Endometrial microvascular endothelial cells (primary cell): Measurements from ENCODE around the gene AGPS. TPM values are rescaled to one million over a fixed set of nuclear protein-coding genes. Genes with fewer than 3 reads are reported as not detected.

ENCODE experiments used
- in situ Hi-C: cut with HindIII; loops from 2 replicates; pipeline ENCODE4 v1.10.0; 2017; ENCODE audit warnings: low sequenced_read_pairs, low pct_unique_long_range_greater_than_20kb; ENCODE audit errors: inconsistent ontology term
- total RNA-seq: library from RNA; depleted of rRNA; stranded (reverse); fragments of >200 nt; gene quantifications from one replicate; pipeline ENCODE4 v1.2.3, GENCODE V29; 2015; ENCODE audit errors: inconsistent ontology term

AGPS gene
- total RNA-seq, 1 donor from 2014 or later = 67.5 TPM

- in situ Hi-C loops = no loop called here
Observed at GRCh38 chr2:177559638-177560037, 167.1 kb downstream of the AGPS start.

- in situ Hi-C loops = no loop called here
Observed at GRCh38 chr2:177568390-177568789, 175.8 kb downstream of the AGPS start.

GRCh38 chr2:177568893-177569292, 176.3 kb downstream of the AGPS start:
- in situ Hi-C loops = no loop called here

GRCh38 chr2:177572236-177572671, 179.7 kb downstream of the AGPS start:
- in situ Hi-C loops = no loop called here

- in situ Hi-C loops = no loop called here
Observed at GRCh38 chr2:177573120-177573519, 180.5 kb downstream of the AGPS start.

GRCh38 chr2:177574356-177574755, 181.8 kb downstream of the AGPS start:
- in situ Hi-C loops = no loop called here

- in situ Hi-C loops = no loop called here
Observed at GRCh38 chr2:177575358-177575757, 182.8 kb downstream of the AGPS start.

GRCh38 chr2:177577075-177577474, 184.5 kb downstream of the AGPS start:
- in situ Hi-C loops = no loop called here

GRCh38 chr2:177578454-177578853, 185.9 kb downstream of the AGPS start:
- in situ Hi-C loops = no loop called here

GRCh38 chr2:177579486-177580036, 187.0 kb downstream of the AGPS start:
- in situ Hi-C loops = no loop called here

GRCh38 chr2:177582000-177582399, 189.4 kb downstream of the AGPS start:
- in situ Hi-C loops = no loop called here

- in situ Hi-C loops = no loop called here
Observed at GRCh38 chr2:177584030-177584692, 191.6 kb downstream of the AGPS start.

GRCh38 chr2:177585234-177585863, 192.8 kb downstream of the AGPS start:
- in situ Hi-C loops = no loop called here

GRCh38 chr2:177586154-177586553, 193.6 kb downstream of the AGPS start:
- in situ Hi-C loops = no loop called here

- in situ Hi-C loops = no loop called here
Observed at GRCh38 chr2:177587371-177587770, 194.8 kb downstream of the AGPS start.

GRCh38 chr2:177588671-177589070, 196.1 kb downstream of the AGPS start:
- in situ Hi-C loops = no loop called here

- in situ Hi-C loops = no loop called here
Observed at GRCh38 chr2:177589186-177589585, 196.6 kb downstream of the AGPS start.

GRCh38 chr2:177592397-177592796, 199.8 kb downstream of the AGPS start:
- in situ Hi-C loops = no loop called here

- in situ Hi-C loops = no loop called here
Observed at GRCh38 chr2:177592945-177593344, 200.4 kb downstream of the AGPS start.

- in situ Hi-C loops = no loop called here
Observed at GRCh38 chr2:177593402-177593801, 200.8 kb downstream of the AGPS start.
